Peyer's patch (tissue), 4 donors: Measurements from ENCODE around the gene SNRPN. TPM values are rescaled to one million over a fixed set of nuclear protein-coding genes. Genes with fewer than 3 reads are reported as not detected.

Experiments
- small RNA-seq, 2 donors: library from RNA; depleted of rRNA; stranded (forward); fragments of <200 nt; gene quantifications; one replicate each; pipeline ENCODE3, GENCODE V24; 2016
- total RNA-seq, 4 donors: library from RNA; depleted of rRNA; stranded (reverse); fragments of >200 nt; gene quantifications; one replicate each; pipeline ENCODE4 v1.1.0, GENCODE V29; 2016

The SNRPN gene
- total RNA-seq, 4 donors from 2014 or later = 39.4 to 102 (median 50.8) TPM

Small RNA genes within 50 kb of the gene (small RNA-seq; reads per million reads assigned to genes)
- gene AC090602.1 (0 reads per million in 2 donors), gene AC124312.4 (0 reads per million in 2 donors), gene AC124312.5 (0 reads per million in 2 donors)

Other genes with a start within 250 kb of the SNRPN start
- gene SNURF, start within 50 bp of the SNRPN start, total RNA-seq = 10 to 100 TPM in 1 of 4 donors, 1 to 10 TPM in 2, not detected in 1; 4.8 to 21.5 (median 6.6) TPM